ENCODE results near the gene FEV. TPM values are rescaled to one million over a fixed set of nuclear protein-coding genes. Genes with fewer than 3 reads are reported as not detected.

FEV gene
- total RNA-seq, 1 donor from 2014 or later = not detected

DNA sequence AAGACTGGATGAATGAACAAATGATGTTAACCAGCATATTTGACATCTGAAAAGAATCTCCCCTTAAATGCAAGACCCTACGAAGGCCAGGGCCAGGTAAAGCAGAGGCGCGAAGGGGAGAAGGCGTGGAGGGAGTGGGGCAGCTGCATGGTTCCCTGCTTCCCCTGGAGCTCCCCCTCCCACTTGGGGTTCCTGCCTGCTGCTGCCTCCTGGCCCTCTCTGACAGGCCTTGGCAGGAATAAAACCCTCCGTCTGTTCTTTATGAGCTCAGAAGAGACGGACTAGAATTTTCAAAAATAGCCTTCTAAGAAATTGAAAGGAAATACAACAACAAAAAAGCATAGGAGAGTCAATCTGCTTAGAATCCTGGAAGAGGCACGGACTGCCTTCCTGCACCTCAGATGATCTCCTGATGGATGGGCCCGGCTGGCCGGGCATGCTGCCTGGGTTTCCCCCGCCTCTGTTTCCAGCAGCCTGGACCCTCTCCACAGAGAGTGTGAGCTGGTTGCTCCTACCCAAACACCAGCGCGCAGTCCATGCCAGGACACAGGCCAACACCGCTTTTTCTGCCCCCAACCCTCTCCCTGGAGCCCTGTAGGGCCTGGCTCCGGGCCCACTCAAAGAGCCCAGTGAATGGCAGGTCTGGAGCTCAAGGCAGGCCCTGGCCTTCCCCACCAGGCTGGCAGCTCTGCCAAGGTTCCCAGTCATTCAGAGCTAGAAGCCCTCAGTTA, 32.4 kb upstream of the FEV start:
- DNase-seq = peak; percentile 35

- DNase-seq = no peak
Observed at GRCh38 chr2:219016721-219017120, 31.7 kb upstream of the FEV start.

- no peak for DNase-seq
Observed at GRCh38 chr2:219010873-219011272, 25.9 kb upstream of the FEV start.

- no peak for DNase-seq
Observed at GRCh38 chr2:219010162-219010756, 25.3 kb upstream of the FEV start.

DNA sequence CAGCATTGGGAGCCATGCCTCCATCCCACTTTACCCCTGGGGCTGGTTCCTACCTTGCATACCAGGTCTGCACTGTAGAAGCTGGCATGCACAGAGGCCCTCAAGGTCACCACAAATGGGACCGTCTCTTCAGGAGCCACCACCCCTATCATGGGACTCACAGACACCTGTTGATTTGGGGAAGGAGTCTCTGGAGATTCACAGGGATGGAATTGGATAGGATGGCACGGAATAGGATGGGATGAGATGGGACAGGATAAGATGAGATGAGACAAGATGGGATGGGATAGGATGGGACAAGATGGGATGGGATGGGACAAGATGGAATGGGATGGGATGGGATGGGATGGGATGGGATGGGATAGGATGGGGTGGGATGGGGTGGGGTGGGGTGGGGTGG, 24.3 kb upstream of the FEV start:
- DNase-seq = no peak

DNA sequence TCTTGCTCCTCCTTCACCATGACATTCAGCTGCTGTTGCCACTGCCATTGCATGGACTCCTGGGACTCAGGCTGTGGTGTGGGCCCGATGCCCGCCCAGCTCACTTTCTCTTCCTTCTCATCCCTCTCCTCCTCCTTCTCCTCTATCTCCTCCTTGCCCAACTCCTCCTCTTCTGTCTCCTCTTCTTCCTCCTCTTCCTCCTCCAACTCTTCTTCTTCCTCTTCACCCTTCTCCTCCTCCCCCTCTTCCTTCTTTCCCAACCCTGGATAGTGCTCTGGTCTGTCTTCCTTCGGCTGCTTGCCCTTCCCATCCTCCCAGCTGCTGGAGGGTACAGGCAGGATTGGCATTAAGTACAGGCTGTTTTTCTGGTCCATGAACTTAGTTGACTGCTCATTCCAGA, 19.0 kb upstream of the FEV start:
- no peak for DNase-seq

DNA sequence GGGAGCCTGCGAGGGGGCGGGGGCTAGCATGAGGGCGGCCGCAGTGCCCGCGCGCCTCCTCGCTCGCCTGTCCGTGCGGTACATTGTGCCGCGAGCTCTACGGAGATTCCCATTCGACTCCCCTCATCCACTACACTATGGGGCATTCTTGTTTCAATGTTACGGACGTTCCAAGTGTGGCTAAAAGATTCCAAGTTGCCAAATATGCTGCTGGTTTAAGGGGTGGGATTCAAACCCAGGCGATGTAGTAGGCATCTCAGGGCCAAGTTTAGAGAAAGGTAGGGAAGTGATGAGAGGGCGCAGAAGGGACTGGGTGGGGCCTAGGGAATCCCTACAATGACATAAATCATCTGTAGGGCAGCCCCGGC, 18.3 kb upstream of the FEV start:
- DNase-seq = no peak

- DNase-seq = no peak
Observed at GRCh38 chr2:219002395-219003266, 17.6 kb upstream of the FEV start.

- DNase-seq = no peak
Observed at GRCh38 chr2:219001577-219002394, 16.8 kb upstream of the FEV start.

DNA sequence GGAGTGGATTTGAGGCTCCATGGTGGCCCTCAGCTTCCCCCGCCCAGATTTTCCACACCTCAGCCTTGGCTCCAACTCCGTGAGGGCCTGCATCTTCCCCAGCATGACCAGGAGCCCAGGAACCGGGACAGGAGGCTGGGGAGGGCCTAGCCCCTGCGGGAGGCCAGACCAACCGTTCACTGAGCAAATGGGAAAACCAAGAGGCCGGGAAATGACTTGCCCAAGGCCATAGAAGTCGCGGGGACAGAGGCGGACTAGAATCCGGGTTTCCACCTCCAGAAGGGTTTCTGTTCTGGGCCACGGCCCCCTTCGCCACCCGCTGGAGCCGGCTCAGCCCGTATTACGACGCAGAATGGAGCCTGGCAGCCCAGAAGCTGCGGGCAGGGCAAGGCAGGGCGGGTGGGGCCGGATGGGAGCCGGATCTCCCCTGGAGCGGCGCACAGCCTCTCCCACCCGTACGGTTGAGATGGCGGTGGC, 16.2 kb upstream of the FEV start:
- no peak for DNase-seq

GRCh38 chr2:219000569-219000960, 15.6 kb upstream of the FEV start:
- DNase-seq = no peak

- DNase-seq = no peak
Observed at GRCh38 chr2:218999881-219000568, 15.0 kb upstream of the FEV start.

GRCh38 chr2:218999021-218999880, 14.3 kb upstream of the FEV start:
- no peak for DNase-seq

GRCh38 chr2:218998414-218999002, 13.5 kb upstream of the FEV start:
- DNase-seq = no peak

GRCh38 chr2:218997731-218998130, 12.7 kb upstream of the FEV start:
- no peak for DNase-seq

DNA sequence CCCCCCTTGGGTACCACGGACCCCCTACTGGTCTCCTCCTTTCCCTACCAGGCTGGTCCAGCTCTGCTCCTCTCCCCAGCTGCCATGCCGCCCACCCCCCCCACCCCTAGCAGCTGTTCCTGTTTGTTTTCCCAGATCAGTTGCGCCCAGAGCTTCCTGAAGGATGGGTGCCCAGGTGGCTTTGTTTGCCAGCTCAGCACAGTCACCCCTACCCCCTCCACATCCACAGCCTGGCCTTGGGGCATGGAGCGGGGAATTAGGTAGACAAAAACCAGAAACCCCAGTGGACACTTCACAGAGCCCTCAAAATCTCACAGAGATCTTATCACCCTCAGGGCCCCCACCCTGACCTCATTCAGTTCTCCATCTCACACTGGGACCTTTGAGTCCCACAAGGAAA, 12.0 kb upstream of the FEV start:
- no peak for DNase-seq

DNA sequence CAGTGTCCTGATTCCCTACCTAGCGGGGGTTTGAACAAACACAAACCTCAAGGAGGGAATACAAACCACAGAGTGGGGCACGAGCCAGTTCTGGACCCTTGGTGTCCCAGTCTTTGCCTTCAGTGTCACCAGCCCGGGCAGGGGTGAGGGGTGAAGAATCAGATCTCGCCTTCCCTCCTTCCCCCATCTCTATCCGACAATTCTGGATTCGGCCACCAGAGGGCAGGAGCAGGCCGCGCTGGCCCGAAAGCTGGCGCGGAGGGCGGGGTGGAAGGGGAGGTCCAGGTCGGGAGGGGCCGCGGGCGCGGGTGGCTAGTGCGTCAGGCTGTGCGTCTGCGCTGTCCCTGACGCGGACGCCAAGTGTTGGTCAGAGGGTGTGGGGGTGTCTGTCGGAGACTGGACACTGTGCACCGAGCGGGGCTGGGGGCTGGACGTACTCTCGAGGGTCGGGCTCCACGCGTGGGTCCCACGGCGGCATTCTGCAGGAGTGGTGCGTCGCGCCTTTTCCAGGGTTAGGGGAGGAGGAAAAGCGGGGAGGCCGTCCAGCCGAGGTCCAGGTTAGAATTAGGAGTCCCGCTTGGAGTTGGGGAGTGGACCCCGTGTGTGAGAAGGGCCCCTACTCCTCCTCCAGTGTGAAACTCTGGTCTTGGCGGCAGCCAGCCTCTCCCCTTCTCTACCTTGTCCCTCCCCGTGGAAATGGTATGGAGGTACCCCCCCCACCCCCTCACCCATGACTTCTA, 11.2 kb upstream of the FEV start:
- peak; percentile 70 for DNase-seq

GRCh38 chr2:218995561-218995960, 10.6 kb upstream of the FEV start:
- no peak for DNase-seq
